Erythroblast (primary cell): ENCODE results near the gene ABCF2.

Experiments used
- DNase-seq, 2 experiments: peaks; one replicate each; lab custom pipeline; 2025; lab: John Stamatoyannopoulos, UW
- GATA1 ChIP-seq: IDR thresholded peaks from 2 replicates; pipeline ENCODE4 v1.6.1; 2011; ENCODE audit warnings: low read depth, mild to moderate bottlenecking, control low read depth, low read length, moderate library complexity
- POLR2A ChIP-seq: IDR thresholded peaks from 2 replicates; pipeline ENCODE4 v1.6.1; 2011; ENCODE audit warnings: mild to moderate bottlenecking, low read length

Gene ABCF2

DNA sequence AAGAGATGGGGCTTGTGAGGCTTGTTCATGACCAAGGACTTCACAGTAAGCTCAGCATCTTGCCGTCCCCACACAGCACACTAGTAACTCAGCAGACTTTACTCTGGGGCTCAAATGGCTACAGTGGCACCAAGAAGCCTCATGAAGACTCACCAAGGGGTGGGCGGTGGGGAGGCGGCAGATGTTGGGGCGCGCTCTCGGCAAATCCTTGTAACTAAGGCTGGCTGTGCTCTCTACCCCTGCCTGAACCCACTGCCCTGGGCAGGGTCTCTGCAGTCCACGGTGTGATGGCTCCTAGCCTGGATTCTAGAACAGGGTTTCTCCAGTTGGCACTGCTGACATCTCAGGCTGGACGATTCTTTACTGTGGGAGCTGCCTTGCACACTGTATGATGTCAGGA is 33.9 kb upstream of the ABCF2 start:
- DNase-seq: no peak
- TF ChIP-seq POLR2A (no peak), GATA1 (no peak)

GRCh38 chr7:151260471-151260870 is 33.5 kb upstream of the ABCF2 start:
- TF ChIP-seq POLR2A (no peak), GATA1 (no peak)
- no peak for DNase-seq

- TF ChIP-seq POLR2A: no peak
- TF ChIP-seq GATA1: no peak
- no peak for DNase-seq
These were observed 31.0 kb upstream of the ABCF2 start for GRCh38 chr7:151257990-151258389.

DNA sequence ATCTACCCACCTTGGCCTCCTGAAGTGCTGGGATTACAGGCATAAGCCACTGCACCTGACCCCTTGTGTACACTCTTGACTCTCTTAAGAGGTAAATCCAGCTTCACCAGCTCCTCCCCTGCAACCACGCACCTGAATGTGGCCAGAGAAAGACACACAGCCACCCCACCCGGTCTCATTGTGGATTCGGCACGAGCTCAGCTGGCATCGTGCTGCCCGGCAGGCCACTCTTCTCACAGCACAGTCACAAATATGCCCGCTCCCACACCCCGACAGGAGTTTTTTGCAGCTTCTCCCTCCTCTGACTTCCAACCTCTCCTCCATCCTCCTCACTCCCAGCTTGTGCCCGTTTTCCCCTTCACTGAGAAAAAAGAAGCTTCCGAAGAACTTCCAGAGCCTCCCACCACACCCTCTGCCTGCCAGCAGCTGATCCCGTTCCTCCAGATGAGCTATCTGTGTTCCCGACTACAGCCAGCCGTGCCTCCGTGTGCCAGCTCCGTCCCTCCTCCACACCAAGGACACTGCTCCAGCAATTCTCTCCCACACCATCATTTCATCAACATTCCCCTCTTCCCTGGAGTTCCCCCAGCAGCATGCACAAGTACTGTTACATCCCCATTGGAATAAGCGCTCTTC is 29.5 kb upstream of the ABCF2 start:
- TF ChIP-seq POLR2A (no peak), GATA1 (no peak)
- no peak for DNase-seq

GRCh38 chr7:151255390-151255789 is 28.4 kb upstream of the ABCF2 start:
- DNase-seq: no peak
- TF ChIP-seq POLR2A: no peak
- TF ChIP-seq GATA1: no peak

DNA sequence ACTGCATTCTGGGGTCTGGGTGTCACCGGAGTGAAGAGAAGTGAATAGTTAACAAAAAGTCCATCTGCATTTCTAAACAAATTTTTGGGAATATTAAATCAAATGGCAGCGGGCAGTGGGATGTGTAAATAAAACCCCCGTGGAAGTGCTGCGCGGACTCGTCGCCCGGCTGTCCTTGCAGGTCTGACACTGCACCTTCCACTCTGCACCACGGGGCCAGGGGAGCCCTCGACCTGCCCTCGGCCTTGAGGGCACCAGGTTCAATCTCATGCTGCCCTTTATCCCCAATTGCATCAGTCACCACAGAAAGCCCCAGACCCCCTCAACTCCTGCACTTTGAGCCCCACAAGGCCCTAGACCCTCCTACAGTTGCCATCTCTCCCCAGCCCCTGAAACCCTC is 27.8 kb upstream of the ABCF2 start:
- no peak for DNase-seq
- TF ChIP-seq GATA1 (no peak), POLR2A (no peak)

- TF ChIP-seq POLR2A (no peak), GATA1 (no peak)
- DNase-seq: no peak
These were observed 27.3 kb upstream of the ABCF2 start for GRCh38 chr7:151254316-151254715.

DNA sequence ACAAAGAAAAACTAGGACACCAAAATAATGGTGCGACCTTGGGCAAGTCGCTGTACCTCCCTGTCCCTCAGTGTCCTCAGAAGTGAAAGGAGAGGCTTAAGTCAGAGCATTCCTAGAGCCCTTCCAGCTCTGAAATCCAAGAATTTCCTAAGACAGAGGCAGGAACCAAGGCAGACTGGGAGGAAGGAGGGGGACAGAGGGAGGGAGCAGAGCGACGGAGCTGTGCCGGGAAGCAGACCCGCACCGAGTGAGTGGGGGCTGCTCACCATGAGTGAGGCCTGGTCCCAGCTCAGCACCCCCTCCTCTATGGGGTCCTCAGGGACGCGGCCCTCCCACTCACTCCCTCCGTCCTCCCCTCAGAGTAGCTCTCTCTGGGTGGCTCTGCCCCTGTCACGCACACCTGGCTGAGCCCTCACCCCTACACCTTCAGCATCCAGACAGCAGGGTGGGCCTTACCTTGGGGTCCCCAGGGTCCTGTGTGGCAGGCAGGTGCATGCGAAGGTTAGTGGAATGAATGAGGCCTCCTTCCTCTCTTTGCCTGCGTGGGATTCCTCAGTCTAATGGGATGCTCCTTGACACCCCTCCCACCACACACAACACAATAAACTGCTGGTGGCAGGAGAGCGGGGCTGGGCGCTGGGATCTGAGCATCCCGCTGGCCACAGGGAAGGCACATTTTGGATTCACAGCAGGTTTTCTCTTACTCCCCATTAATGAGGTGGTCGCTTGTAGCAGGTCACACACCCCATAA is 26.1 kb upstream of the ABCF2 start:
- TF ChIP-seq POLR2A (no peak), GATA1 (no peak)
- DNase-seq: no peak

DNA sequence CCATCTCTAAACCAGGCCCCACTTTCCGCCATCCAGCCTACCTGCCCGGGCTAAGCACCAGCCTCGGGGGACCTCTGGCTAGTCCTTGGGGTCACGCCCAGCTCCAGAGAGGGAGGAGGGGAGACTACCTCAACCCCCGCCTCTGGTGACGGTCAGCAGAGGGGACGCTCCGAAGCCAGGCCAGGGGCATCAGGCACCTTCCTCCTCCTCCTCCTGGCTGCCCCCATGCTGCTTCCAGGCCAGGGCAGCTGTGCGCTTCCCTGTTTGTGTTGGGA is 25.5 kb upstream of the ABCF2 start:
- TF ChIP-seq GATA1: no peak
- TF ChIP-seq POLR2A: no peak
- DNase-seq: no peak

- DNase-seq: no peak
- TF ChIP-seq GATA1: no peak
- TF ChIP-seq POLR2A: no peak
These were observed 24.9 kb upstream of the ABCF2 start for GRCh38 chr7:151251689-151252560.

DNA sequence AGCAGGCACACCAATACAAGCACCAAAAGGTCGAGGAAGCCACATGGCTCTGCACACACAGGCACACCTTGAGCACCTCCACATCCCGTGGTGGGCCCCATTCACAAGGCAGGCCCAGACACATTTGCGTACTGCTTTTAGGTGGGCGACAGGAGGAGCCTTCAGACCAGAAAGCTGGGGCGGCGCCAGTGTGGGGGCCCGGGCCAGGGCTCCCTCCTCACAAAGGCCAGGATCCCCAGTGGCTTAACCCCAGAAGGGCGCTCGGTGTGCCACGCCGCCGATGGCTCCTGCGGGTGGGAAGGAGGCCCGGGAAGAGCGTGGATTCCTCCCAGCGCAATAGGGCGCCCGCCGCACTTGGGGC is 24.3 kb upstream of the ABCF2 start:
- no peak for DNase-seq

GRCh38 chr7:151250181-151251132 is 23.5 kb upstream of the ABCF2 start:
- TF ChIP-seq POLR2A: no peak
- TF ChIP-seq GATA1: no peak
- no peak for DNase-seq

More for the DNA sequence above, 24.3 kb upstream of the ABCF2 start:
- no peak for TF ChIP-seq GATA1
- TF ChIP-seq POLR2A: no peak

GRCh38 chr7:151249732-151250072 is 22.7 kb upstream of the ABCF2 start:
- TF ChIP-seq POLR2A (no peak), GATA1 (no peak)
- no peak for DNase-seq
